ENCODE results near the gene PGAP3.

The PGAP3 gene

GRCh38 chr17:39676198-39676819, 11.5 kb downstream of the PGAP3 start (continued):
- TF ChIP-seq PRDM6 (tag by site-specific recombination; IDR thresholded peaks at IDR 0.05) (no peak), ZNF513 (tag by site-specific recombination; IDR thresholded peaks at IDR 0.05) (no peak), ZNF626 (tag by site-specific recombination; IDR thresholded peaks at IDR 0.05) (no peak), ZNF366 (tag by site-specific recombination; conservative IDR thresholded peaks at IDR 0.05) (no peak), ZNF558 (tag by site-specific recombination; IDR thresholded peaks at IDR 0.05) (no peak), ZNF24 (tag by site-specific recombination; IDR thresholded peaks at IDR 0.05) (no peak), ZNF449 (tag by site-specific recombination; IDR thresholded peaks at IDR 0.05) (no peak), ZNF2 (tag by site-specific recombination; IDR thresholded peaks at IDR 0.05) (no peak), ZBTB7A (tag by site-specific recombination; IDR thresholded peaks at IDR 0.05; ENCODE audit: low read depth) (no peak), ZNF266 (tag by site-specific recombination; IDR thresholded peaks at IDR 0.05; ENCODE audit: low read depth) (no peak), HOXC10 (CRISPR knock-in tag; IDR thresholded peaks at IDR 0.05) (no peak), ZNF404 (tag by site-specific recombination; IDR thresholded peaks at IDR 0.05) (no peak), TRIM28 (IDR thresholded peaks at IDR 0.05; ENCODE audit: borderline replicate concordance, low read length) (no peak), ZNF596 (tag by site-specific recombination; IDR thresholded peaks at IDR 0.05) (no peak), ZNF140 (tag by site-specific recombination; IDR thresholded peaks at IDR 0.05) (no peak; the same call in 1 of the 2 replicates), ZNF398 (tag by site-specific recombination; IDR thresholded peaks at IDR 0.05) (peak; percentile 67; the same call in 1 of the 2 replicates), IKZF3 (tag by site-specific recombination; IDR thresholded peaks at IDR 0.05) (peak; percentile 64), ZNF510 (tag by site-specific recombination; IDR thresholded peaks at IDR 0.05; ENCODE audit: insufficient replicate concordance) (no peak), BCL11B (tag by site-specific recombination; IDR thresholded peaks at IDR 0.05; ENCODE audit: low read depth) (no peak), ZNF707 (tag by site-specific recombination; IDR thresholded peaks at IDR 0.05) (no peak), ZNF280D (tag by site-specific recombination; IDR thresholded peaks at IDR 0.05) (no peak), ZNF362 (tag by site-specific recombination; IDR thresholded peaks at IDR 0.05) (no peak), ZNF785 (tag by site-specific recombination; IDR thresholded peaks at IDR 0.05) (no peak), ZBTB21 (tag by site-specific recombination; IDR thresholded peaks at IDR 0.05) (no peak), ZNF155 (tag by site-specific recombination; IDR thresholded peaks at IDR 0.05) (no peak), ZNF791 (tag by site-specific recombination; IDR thresholded peaks at IDR 0.05) (no peak), ZSCAN4 (tag by site-specific recombination; IDR thresholded peaks at IDR 0.05) (no peak), YY2 (tag by site-specific recombination; IDR thresholded peaks at IDR 0.05) (no peak), YY1 (tag by site-specific recombination; IDR thresholded peaks at IDR 0.05) (no peak)

Measured in HEK293 (cell line).